HEK293 (cell line): Measurements from ENCODE around the gene CDH3.

Source experiments
- CTCF ChIA-PET: fragments of 350-600 bp; formaldehyde crosslinking; extraction: SDS; loops from one replicate; lab custom pipeline; 2021; ENCODE audit warnings: antibody characterized with exemption; lab: Yijun Ruan, JAX
- POLR2A ChIA-PET: fragments of 300-600 bp; formaldehyde crosslinking; extraction: SDS; loops from one replicate; lab custom pipeline; 2020; ENCODE audit warnings: antibody characterized with exemption, inconsistent platforms; lab: Yijun Ruan, JAX
- H3K27ac ChIP-seq: fragments of 200-500 bp; sonication (Bioruptor generic); 2 replicates; pipeline ENCODE4 v1.5.1; 2014; ENCODE audit warnings: low read depth, low read length, control low read depth, inconsistent platforms; ENCODE audit errors: extremely low read depth
- H3K36me3 ChIP-seq, 2 experiments: fragments of 200-500 bp in 1 of 2; sonication (Bioruptor generic) in 1 of 2; 1 replicate in 1 of 2; 2 replicates in 1 of 2; pipeline ENCODE4 v1.5.1; 2014 to 2017; ENCODE audit warnings: inconsistent platforms in 2 of 2, low read length in 2 of 2; ENCODE audit not compliant: control insufficient read depth in 2 of 2, insufficient read depth in 1 of 2
- H3K4me1 ChIP-seq: fragments of 200-500 bp; sonication (Bioruptor generic); 2 replicates; pipeline ENCODE4 v1.5.1; 2014; ENCODE audit warnings: mild to moderate bottlenecking, low read length, inconsistent platforms; ENCODE audit not compliant: control insufficient read depth, insufficient read depth
- H3K4me3 ChIP-seq: 2 replicates; pipeline ENCODE4 v1.5.1; 2011; ENCODE audit warnings: low read depth, mild to moderate bottlenecking, control low read depth, low read length, moderate library complexity
- H3K9me3 ChIP-seq: fragments of 200-500 bp; sonication (Bioruptor generic); 2 replicates; pipeline ENCODE4 v1.5.1; 2014; ENCODE audit warnings: low read depth, low read length, inconsistent platforms; ENCODE audit not compliant: control insufficient read depth, insufficient read depth
- ELK4 ChIP-seq: IDR thresholded peaks from 2 replicates; pipeline ENCODE4 v1.6.1; 2011; ENCODE audit warnings: mild to moderate bottlenecking, low read depth, low read length, borderline replicate concordance
- GLIS2 ChIP-seq: fragments of 450-650 bp; formaldehyde crosslinking; IDR thresholded peaks from 2 replicates; pipeline ENCODE4 v1.5.1; 2016; ENCODE audit warnings: missing biosample characterization, missing genetic modification characterization
- KLF10 ChIP-seq: fragments of 450-650 bp; IDR thresholded peaks from 2 replicates; pipeline ENCODE4 v1.5.1; 2018; ENCODE audit warnings: missing biosample characterization, mild to moderate bottlenecking, missing genetic modification characterization
- KLF8 ChIP-seq: fragments of 450-650 bp; formaldehyde crosslinking; IDR thresholded peaks from 2 replicates; pipeline ENCODE4 v1.5.1; 2016; ENCODE audit warnings: missing biosample characterization, missing genetic modification characterization
- ZBTB20 ChIP-seq: fragments of 450-650 bp; formaldehyde crosslinking; IDR thresholded peaks from 2 replicates; pipeline ENCODE4 v1.5.1; 2016; ENCODE audit warnings: missing biosample characterization, missing genetic modification characterization
- ZFP3 ChIP-seq: fragments of 450-650 bp; formaldehyde crosslinking; IDR thresholded peaks from 2 replicates; pipeline ENCODE4 v1.5.1; 2016; ENCODE audit warnings: low read depth, missing biosample characterization, missing genetic modification characterization
- ZNF10 ChIP-seq: fragments of 450-650 bp; formaldehyde crosslinking; IDR thresholded peaks from 2 replicates; pipeline ENCODE4 v1.5.1; 2017; ENCODE audit warnings: missing biosample characterization, missing genetic modification characterization
- ZNF121 ChIP-seq: fragments of 450-650 bp; formaldehyde crosslinking; IDR thresholded peaks from 2 replicates; pipeline ENCODE4 v1.5.1; 2016; ENCODE audit warnings: missing biosample characterization, missing genetic modification characterization
- ZNF18 ChIP-seq: fragments of 450-650 bp; formaldehyde crosslinking; IDR thresholded peaks from 2 replicates; pipeline ENCODE4 v1.5.1; 2016; ENCODE audit warnings: missing biosample characterization, missing genetic modification characterization
- ZNF184 ChIP-seq: fragments of 450-650 bp; IDR thresholded peaks from 2 replicates; pipeline ENCODE4 v1.5.1; 2018; ENCODE audit warnings: missing biosample characterization, mild to moderate bottlenecking, missing genetic modification characterization
- ZNF274 ChIP-seq, 2 experiments: fragments of 200-500 bp in 1 of 2; fragments of 450-650 bp in 1 of 2; sonication (Bioruptor generic) in 1 of 2; formaldehyde crosslinking in 1 of 2; IDR thresholded peaks; 2 replicates each; pipeline versions ENCODE4 v1.5.1 to v1.6.1; 2014 to 2016; ENCODE audit warnings: borderline replicate concordance in 1 of 2, inconsistent platforms in 1 of 2, low read length in 1 of 2, missing biosample characterization in 1 of 2, missing genetic modification characterization in 1 of 2
- ZNF324 ChIP-seq: fragments of 450-650 bp; formaldehyde crosslinking; IDR thresholded peaks from 2 replicates; pipeline ENCODE4 v1.5.1; 2016; ENCODE audit warnings: missing biosample characterization, missing genetic modification characterization
- ZNF335 ChIP-seq: fragments of 450-650 bp; formaldehyde crosslinking; conservative IDR thresholded peaks from 2 replicates; pipeline ENCODE4 v1.5.1; 2016; ENCODE audit warnings: missing biosample characterization, missing genetic modification characterization
- ZNF404 ChIP-seq: fragments of 450-650 bp; formaldehyde crosslinking; IDR thresholded peaks from 2 replicates; pipeline ENCODE4 v1.5.1; 2017; ENCODE audit warnings: missing biosample characterization, missing genetic modification characterization
- ZNF426 ChIP-seq: fragments of 450-650 bp; formaldehyde crosslinking; IDR thresholded peaks from 2 replicates; pipeline ENCODE4 v1.5.1; 2017; ENCODE audit warnings: missing biosample characterization, missing genetic modification characterization, mild to moderate bottlenecking, inconsistent platforms, moderate library complexity
- ZNF513 ChIP-seq: fragments of 450-650 bp; IDR thresholded peaks from 2 replicates; pipeline ENCODE4 v1.5.1; 2018; ENCODE audit warnings: missing biosample characterization, missing genetic modification characterization
- ZNF529 ChIP-seq: fragments of 450-650 bp; formaldehyde crosslinking; IDR thresholded peaks from 2 replicates; pipeline ENCODE4 v1.5.1; 2017; ENCODE audit warnings: missing genetic modification characterization, missing biosample characterization; ENCODE audit not compliant: insufficient replicate concordance
- ZNF571 ChIP-seq: fragments of 450-650 bp; formaldehyde crosslinking; IDR thresholded peaks from 2 replicates; pipeline ENCODE4 v1.5.0; 2017; ENCODE audit warnings: missing biosample characterization, missing genetic modification characterization
- ZNF600 ChIP-seq: fragments of 450-650 bp; formaldehyde crosslinking; IDR thresholded peaks from 2 replicates; pipeline ENCODE4 v1.5.1; 2016; ENCODE audit warnings: missing biosample characterization, missing genetic modification characterization
- ZNF623 ChIP-seq: fragments of 450-650 bp; formaldehyde crosslinking; IDR thresholded peaks from 2 replicates; pipeline ENCODE4 v1.5.1; 2016; ENCODE audit warnings: missing biosample characterization, missing genetic modification characterization
- ZNF658 ChIP-seq: fragments of 450-650 bp; formaldehyde crosslinking; IDR thresholded peaks from 2 replicates; pipeline ENCODE4; 2016; ENCODE audit warnings: missing biosample characterization, missing genetic modification characterization
- ZSCAN18 ChIP-seq: fragments of 450-650 bp; formaldehyde crosslinking; IDR thresholded peaks from 2 replicates; pipeline ENCODE4 v1.5.1; 2016; ENCODE audit warnings: missing biosample characterization, missing genetic modification characterization

Gene CDH3

GRCh38 chr16:68662035-68662434 is 16.9 kb downstream of the CDH3 start:
- H3K36me3 ChIP-seq: no peaks in the 10 kb centered on the region
- H3K9me3 ChIP-seq: no peaks in the 10 kb centered on the region
- TF ChIP-seq ZNF623 (tag by site-specific recombination) (peak; percentile 94), ZNF121 (tag by site-specific recombination) (no peak), ZNF404 (tag by site-specific recombination) (no peak)
- CTCF ChIA-PET: no interaction called here
- H3K4me3 ChIP-seq: no peak overlapping the region
- POLR2A ChIA-PET: no interaction called here
- no peak overlapping the region for H3K27ac ChIP-seq
- peaks cover 12% of the 10 kb centered on the region for H3K4me1 ChIP-seq

- ChIA-PET CTCF (no interaction called here), POLR2A (no interaction called here)
- TF ChIP-seq ZBTB20 (tag by site-specific recombination) (peak; percentile 67), ZNF513 (tag by site-specific recombination) (no peak)
- Histone ChIP-seq H3K4me1 (peaks cover 9% of the 10 kb centered on the region; the same call in 1 of the 2 replicates), H3K36me3 (no peaks in the 10 kb centered on the region), H3K4me3 (no peak overlapping the region), H3K9me3 (no peaks in the 10 kb centered on the region), H3K27ac (no peak overlapping the region)
These were observed 19.2 kb downstream of the CDH3 start for GRCh38 chr16:68664297-68664696.

GRCh38 chr16:68665501-68665900 is 20.4 kb downstream of the CDH3 start:
- TF ChIP-seq ZNF324 (tag by site-specific recombination) (no peak), ELK4 (no peak), ZNF335 (tag by site-specific recombination) (no peak), ZNF274 (IDR thresholded peaks at IDR 0.05; ENCODE audit: low read length) (no peak), ZNF274 (tag by site-specific recombination; IDR thresholded peaks at IDR 0.05; ENCODE audit: borderline replicate concordance) (no peak), ZNF600 (tag by site-specific recombination) (0 out of 2 replicates have a peak, but pooled peaks have one; percentile 22), KLF8 (tag by site-specific recombination) (no peak), ZNF571 (tag by site-specific recombination) (no peak)
- POLR2A ChIA-PET: no interaction called here
- H3K4me3 ChIP-seq: no peak overlapping the region
- no peak overlapping the region for H3K27ac ChIP-seq
- CTCF ChIA-PET: no interaction called here
- H3K36me3 ChIP-seq: no peaks in the 10 kb centered on the region
- no peaks in the 10 kb centered on the region for H3K9me3 ChIP-seq
- no peaks in the 10 kb centered on the region for H3K4me1 ChIP-seq

GRCh38 chr16:68668266-68668665 is 23.2 kb downstream of the CDH3 start:
- Histone ChIP-seq H3K4me1 (no peaks in the 10 kb centered on the region), H3K27ac (no peak overlapping the region), H3K4me3 (no peak overlapping the region), H3K9me3 (no peaks in the 10 kb centered on the region), H3K36me3 (no peaks in the 10 kb centered on the region)
- ChIA-PET CTCF (interaction anchor here (1.0 to 1.8 kb wide), 3 partner anchors 9 to 133 kb away, joined by 3 to 8 read pairs (median 4); no protein-coding TSS in a partner anchor), POLR2A (no interaction called here)
- no peak for TF ChIP-seq ZNF10 (tag by site-specific recombination)
- no peak for TF ChIP-seq ZSCAN18 (tag by site-specific recombination)
- TF ChIP-seq ZFP3 (tag by site-specific recombination): no peak
- no peak for TF ChIP-seq KLF10
- TF ChIP-seq ZNF658: no peak
- TF ChIP-seq ZNF426: no peak
- no peak for TF ChIP-seq ELK4
- no peak for TF ChIP-seq GLIS2
- TF ChIP-seq ZNF184: no peak
- TF ChIP-seq ZNF18: no peak
- TF ChIP-seq ZNF529 (tag by site-specific recombination): no peak
